Stimulated activated CD8-positive, alpha-beta memory T cell treated with anti-CD3 and anti-CD28 coated beads, Interleukin-12 subunit alpha, Interleukin-12 subunit beta, amount 100 ng/mL, for 24 hours (primary cell): ENCODE data around the gene SPINK14.

Experiments used
- DNase-seq: peaks from one replicate; pipeline ENCODE4 v3.0.0-alpha.2; 2020; ENCODE audit errors: extremely low read depth

SPINK14 gene

GRCh38 chr5:148201151-148201550 lies 32.8 kb downstream of the SPINK14 start:
- DNase-seq: no peak

DNA sequence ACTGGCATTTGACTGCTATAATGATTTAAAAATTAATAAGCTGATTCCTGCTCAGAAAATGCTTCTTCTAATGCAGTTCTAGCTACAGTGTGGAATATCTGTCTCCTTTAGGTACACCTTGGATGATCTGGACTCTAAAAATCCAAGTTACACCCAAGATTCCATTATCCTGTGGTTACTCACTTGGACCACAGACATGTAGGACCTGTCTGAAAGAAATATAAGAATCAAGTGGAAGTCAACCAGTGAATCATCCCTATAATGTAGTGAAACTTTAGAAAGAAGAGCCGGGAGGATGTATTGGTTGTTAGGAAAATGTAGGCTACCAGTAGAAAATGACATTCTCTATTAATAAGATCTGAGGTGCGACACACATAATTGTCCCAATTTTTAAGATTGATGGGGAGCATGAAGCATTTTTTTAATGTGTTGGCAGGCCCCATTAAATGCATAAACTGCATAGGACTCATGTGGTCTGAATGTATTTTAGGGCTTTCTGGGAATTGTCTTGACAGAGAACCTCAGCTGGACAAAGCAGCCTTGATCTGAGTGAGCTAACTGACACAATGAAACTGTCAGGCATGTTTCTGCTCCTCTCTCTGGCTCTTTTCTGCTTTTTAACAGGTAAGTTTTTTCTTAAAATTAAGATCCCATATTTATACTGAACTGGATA lies 34.3 kb downstream of the SPINK14 start, which contains the start of gene SPINK6:
Gene SPINK6 (plus strand): TSS at position 512 of the 673 bp plus-strand sequence. CDS start 55 bp downstream, at position 567.
- no peak for DNase-seq

GRCh38 chr5:148205044-148205806 lies 36.9 kb downstream of the SPINK14 start:
- DNase-seq: no peak

DNA sequence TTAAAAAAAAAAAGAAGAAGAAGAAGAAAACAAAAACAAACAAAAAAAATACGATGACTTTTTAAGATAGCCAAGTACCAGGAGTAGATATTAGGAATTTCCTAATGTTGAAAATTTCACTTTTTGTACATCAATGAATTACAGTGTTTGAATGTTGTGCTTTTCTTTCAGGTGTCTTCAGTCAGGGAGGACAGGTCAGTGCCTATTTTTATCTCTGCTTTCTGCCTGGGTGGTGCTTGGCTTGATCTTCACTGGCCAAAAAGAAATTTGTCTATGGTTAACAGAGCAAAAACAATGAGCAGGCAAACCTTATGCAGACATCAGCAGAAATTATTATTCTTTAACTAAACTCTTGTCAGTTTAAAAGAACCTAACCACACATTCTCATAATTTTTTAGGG lies 37.5 kb downstream of the SPINK14 start:
- no peak for DNase-seq

DNA sequence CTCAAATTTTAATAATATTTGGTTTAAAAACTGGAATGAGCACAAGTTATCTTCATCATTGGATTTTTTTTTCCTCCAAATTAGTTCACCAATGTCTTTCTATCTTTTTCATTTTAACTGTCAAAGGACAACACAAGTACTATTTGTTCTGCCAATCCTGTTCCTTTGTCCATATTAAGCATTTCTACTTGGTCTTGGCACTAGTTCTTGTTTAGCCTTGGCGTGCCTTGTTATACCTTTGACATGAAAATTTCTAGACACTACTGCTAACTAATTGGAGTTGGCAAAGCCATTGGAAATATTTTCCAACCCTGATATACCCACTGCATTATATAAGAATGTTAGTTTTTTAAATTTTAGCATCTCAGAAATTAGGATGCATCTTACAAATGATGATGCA lies 38.3 kb downstream of the SPINK14 start:
- DNase-seq: no peak

DNA sequence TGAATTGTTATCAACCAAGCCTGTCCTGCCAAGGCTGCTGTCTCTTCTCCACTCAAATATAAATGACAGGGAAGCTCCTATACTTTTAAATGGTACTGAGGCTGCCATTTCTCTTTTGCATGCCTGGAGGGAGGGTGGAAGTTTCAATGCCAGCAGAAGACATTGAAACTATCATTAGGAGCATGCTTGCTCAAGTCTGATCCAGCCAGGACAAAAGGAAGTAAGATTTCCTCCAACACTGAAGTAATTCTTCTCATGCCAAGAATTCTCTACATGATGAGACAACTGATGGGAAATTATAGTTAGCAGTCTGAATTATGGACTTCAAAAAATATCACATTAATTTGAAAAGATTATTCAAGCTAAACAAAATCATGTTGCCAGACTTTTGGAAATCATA lies 39.9 kb downstream of the SPINK14 start:
- no peak for DNase-seq

- DNase-seq: no peak
Measured at GRCh38 chr5:148209151-148209770, 40.9 kb downstream of the SPINK14 start.

- DNase-seq: no peak
Measured at GRCh38 chr5:148214665-148215185, 46.4 kb downstream of the SPINK14 start.

GRCh38 chr5:148221508-148221907 lies 53.2 kb downstream of the SPINK14 start:
- no peak for DNase-seq

DNA sequence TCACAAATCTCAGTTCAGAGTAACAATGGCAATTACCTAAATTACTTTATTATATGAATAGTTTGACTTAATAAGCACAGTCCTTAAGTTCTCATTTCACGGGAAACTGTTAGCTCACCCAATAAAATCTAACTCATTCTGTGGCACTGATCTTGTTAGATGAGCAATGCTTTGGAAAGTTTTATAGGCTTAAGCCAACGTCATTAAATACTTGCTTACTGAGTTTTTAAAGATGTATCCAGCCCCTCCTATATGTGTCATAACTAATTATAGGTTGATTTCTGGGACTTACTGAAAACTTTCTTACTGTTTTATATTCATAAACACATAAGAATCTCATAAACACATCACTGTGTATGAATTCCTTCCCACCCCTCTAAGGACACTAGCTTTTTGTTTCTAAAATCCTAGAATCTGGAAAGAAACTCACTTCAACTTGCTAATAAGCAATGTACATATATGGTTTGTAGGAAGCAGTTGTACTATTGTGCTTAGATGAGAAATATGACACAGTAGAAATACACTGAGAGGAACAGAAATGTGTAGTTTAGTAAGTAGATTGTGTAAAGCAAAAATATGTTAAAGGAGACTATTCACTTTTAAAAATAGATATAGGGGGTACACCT lies 55.9 kb downstream of the SPINK14 start:
- no peak for DNase-seq
